ENCODE results near the gene MGP.
A peak's percentile ranks its signal among the peaks of the same experiment; 100 is the strongest.

Gene MGP

DNA sequence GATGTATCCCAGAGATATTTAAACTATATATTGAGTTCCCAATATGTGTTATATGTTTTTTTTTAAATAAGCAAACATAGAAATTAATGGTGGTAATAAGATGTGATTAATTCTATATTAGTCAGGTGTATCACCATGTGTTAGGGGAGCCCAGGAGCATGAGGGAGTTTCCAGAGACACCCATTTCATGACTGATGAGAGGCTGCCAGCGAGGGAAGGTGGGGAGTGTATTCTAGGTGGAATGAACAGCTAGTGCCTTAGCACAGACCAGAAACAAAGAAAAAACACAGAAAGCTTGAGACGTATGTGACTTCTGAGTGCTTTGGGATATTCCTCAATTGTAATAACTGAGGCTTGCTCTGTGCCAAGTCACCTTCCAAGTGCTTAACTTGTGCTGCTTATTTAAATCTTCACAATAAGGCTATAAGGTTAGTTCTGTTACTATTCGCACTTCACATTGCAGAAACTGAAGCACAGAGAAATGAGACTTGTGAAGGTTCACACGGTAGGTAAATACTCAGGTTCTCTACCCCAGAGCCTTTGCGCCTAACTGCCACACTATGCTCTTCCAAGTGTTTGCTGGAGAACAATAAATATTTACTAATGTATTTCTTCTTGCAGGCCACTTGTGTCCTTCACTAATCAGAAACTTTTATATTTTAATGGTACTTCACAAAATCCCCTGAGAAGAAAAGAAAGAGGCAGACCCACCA, 17.9 kb upstream of the MGP start:
- no peak for DNase-seq (ENCODE audit: low read depth in 2 of 2)

DNA sequence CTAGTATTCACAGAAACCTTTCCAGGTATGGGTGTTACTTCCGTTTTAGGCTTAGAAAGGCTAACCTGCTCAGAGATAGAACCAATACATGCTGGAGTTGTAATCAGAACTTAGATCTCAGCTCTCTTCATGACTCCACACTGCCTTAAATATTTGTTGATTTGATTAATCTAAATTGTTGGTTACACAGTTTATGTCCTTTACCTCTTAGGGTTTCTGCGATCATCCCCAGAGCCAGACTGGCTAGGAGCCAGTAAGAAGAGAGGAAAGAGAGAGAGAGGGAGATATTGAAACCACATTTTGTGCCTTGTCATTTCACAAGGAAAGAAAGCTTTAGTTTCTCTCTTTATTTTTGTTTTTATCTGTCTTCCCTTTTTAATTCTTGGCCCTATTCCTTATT, 16.8 kb upstream of the MGP start:
- DNase-seq (ENCODE audit: low read depth in 2 of 2): no peak

GRCh38 chr12:14901228-14901562, 15.5 kb upstream of the MGP start:
- no peak for DNase-seq (ENCODE audit: low read depth in 2 of 2)

GRCh38 chr12:14900521-14901227, 15.0 kb upstream of the MGP start:
- DNase-seq (ENCODE audit: low read depth in 2 of 2): no peak

DNA sequence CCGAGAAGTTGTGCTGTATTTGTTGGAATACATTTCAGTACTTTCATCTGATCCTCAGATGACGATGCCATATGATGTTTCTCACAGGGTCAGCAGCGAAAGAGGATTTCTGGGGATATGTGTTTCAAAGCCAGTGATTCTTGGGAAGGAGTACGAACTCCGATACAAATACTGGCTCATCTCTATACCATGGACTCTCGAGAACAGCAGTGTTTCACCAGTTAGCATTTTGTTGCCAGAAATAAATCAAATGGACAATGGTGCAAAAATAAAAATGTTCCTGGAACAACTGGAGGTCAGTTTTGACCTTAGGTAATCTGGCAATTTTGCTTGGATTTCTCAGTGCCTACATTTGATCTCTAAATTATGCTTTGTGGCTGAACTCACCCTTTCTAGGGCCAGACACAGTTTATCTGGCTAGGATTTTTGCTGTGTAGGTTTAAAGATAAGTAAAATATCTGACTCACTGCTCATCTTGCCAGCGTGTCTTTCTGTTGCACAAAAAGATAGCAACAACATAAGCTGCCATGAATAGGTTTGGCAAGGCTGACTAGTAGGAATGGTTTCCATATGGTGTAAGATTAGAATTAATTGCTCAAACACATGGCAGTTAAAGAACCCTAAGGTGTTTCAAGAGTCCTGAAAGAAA, 11.0 kb upstream of the MGP start:
- DNase-seq (ENCODE audit: low read depth in 2 of 2): no peak

GRCh38 chr12:14893506-14894250, 8.0 kb upstream of the MGP start:
- DNase-seq (ENCODE audit: low read depth in 2 of 2): no peak

DNA sequence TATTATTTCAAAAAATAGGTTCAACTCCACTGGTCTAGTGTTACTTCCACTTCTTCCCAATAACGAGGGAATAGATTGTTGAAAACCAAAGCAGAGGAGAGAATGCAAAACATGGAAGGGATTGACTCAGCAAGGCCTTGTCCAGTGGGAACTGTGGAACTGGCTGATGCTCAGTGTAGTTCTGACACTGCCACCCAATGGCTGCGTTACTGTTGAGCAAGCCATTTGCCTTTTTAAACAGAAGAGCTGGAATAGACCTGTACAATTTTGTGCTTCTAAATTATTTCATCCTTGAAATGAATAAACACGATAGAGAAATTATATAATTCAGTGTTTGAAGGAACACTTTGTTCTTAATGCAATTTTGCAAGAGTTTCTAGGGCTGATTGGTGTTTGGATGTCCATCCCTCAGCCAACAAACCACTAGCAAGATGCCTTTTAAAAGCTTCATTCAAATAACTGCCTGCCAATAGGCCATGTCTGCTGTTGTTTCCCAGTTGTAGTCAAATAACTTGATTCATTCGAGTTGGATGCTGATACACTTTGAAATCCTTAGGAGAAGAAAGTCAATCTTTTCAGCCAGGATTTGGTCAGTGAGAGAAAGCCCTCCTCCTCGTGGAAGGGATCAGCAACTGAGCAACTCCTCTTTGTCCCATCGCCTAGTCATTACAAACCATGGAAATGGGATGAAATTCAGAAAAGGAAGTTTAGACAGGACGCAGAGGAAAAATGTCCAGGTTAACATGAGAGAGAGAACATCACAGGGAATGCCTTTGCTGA, 7.3 kb upstream of the MGP start:
- no peak for DNase-seq (ENCODE audit: low read depth in 2 of 2)

DNA sequence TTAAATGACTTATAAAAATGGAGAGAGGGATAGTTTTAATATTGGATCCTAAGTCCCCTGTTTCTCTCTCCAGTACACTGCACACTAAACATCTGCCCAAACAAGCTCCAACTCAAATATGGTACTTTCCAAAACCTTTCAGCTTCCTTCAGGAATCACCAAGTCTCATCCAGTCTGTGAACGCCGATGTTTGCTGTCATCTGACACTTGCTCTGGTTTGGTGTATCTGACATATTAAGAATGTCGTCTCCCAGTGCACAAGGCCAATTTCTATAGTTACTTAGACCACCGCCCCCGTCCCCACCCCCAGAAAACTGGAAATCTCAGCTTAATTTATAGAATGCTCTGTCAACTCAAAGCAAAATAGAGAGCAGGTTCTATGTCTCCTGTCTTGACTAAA, 5.0 kb upstream of the MGP start:
- no peak for DNase-seq (ENCODE audit: low read depth in 2 of 2)

DNA sequence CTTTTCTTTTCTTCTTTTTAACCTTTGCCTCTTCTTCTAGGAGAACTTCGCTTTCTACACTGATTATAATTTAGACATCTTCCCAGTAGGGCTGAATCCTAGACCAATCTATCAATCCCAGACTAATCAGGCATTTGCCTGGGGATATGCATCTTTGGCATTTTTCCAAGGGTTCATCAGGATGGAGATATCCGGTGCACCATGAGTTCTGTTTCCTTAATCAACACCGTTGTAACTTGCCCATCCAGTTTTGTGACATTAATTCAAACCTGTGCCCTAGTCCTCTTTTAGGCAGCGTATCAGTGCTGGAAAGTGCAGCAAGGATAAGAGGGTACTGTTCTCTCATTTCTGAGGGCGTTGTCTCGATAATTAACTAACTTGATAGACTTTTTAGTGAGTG, 617 bp upstream of the MGP start:
- DNase-seq (ENCODE audit: low read depth in 2 of 2): no peak

GRCh38 chr12:14884458-14884878, 1.2 kb downstream of the MGP start:
- DNase-seq (ENCODE audit: low read depth in 2 of 2): peak; percentile 52 to 53

- no peak for DNase-seq (ENCODE audit: low read depth in 2 of 2)
These were observed 2.0 kb downstream of the MGP start for GRCh38 chr12:14883686-14884085.

DNA sequence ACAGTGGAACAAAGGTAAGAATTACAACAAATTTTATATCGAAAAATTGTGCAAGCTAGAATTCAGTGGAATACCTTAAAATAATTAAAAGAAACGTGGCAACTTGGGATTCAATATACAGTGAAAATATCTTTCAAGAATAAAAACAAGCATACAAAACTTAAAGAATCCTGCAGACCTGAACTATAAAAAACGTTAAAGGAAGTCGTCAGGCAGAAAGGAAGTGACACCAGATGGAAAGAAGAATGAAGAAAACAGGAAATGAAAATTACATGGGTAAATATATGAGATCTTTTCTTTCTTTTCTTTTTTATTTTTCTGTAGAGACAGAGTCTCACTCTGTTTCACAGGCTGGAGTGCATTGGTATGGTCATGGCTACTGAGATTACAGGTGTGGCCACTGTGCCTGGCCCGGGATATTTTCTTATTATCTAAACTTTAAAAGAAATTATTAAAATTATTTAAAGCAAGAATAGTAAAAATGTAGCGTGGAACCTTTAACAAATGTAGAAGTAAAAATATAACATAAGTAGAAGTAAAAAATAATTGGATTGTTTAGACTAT, 4.7 kb downstream of the MGP start:
- no peak for DNase-seq (ENCODE audit: low read depth in 2 of 2)

DNA sequence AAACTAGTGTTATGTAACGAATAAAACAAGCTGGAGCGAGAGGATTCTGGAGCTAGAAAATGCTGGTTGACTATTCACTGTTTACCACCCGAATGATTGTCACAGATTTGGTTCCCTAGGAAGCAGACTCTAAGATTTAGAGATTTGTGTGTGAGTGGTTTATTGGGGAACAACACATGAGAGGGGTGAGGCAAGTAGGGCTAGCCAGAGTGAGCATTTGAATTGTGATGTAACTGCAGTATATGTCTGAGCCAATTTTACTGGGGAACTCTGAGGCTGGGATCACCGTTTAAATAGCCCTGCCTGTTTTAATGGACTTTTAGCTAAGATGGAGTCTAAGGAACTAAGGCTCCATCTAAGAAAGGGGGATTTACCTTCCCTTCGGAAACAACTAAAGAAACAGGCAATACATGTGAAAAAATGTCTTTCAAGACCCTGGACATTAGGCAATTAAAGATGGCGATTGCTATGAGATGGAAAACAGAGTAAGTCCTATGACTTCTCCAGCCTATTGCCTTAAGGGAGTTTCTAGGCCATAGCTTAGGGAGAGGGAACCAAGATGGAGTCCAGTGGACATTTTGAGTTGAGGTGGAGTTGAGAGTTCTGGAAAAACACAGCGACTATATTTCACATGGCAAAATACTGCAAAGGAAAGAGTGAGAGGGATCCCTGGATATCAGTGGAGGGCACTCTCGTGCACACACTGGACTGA, 6.3 kb downstream of the MGP start:
- no peak for DNase-seq (ENCODE audit: low read depth in 2 of 2)

GRCh38 chr12:14878488-14878887, 7.2 kb downstream of the MGP start:
- no peak for DNase-seq (ENCODE audit: low read depth in 2 of 2)

DNA sequence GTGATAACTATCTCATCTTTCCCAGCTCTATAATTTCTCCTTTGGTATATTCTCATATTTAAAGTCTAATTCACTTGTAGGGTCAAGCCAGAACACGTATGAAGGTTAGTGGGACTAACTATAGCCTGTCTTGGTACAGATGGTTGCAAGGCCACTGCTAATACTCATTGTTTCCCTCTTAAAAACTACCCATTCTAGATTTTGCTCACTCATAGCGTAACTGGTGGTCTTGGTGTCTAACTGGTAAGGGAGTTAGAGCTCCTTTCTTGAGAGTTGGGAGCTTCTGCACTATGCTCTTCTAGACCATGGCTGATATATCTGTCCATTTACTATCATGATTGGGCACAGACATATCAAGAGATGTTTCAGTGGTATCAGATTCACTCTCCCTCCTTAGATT, 8.8 kb downstream of the MGP start:
- no peak for DNase-seq (ENCODE audit: low read depth in 2 of 2)

GRCh38 chr12:14874882-14875281, 10.8 kb downstream of the MGP start:
- DNase-seq (ENCODE audit: low read depth in 2 of 2): no peak

GRCh38 chr12:14873440-14874185, 12.0 kb downstream of the MGP start:
- no peak for DNase-seq (ENCODE audit: low read depth in 2 of 2)

DNA sequence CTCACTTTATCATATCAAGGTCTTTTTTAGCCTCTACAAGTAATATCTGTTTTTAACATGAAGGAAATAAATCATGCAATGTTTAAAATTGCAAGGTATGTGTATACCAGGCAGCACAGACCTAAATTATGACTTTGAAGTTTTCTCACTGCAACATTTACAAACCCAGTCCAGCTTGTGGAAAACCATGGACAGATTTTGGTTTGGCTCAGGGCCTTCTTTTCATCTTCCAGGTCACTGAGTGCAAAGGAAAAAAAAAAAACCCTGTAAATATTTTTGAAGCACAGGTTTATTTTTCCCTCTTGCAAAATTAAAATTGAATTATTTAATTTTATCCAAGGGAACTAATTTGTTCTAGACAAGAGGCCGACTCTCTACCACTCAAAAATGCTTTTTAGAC, 13.8 kb downstream of the MGP start:
- DNase-seq (ENCODE audit: low read depth in 2 of 2): no peak

GRCh38 chr12:14871247-14871646, 14.4 kb downstream of the MGP start:
- DNase-seq (ENCODE audit: low read depth in 2 of 2): no peak

GRCh38 chr12:14868916-14869506, 16.6 kb downstream of the MGP start:
- no peak for DNase-seq (ENCODE audit: low read depth in 2 of 2)
